Ammon's horn (tissue), 1 donor: Measurements from ENCODE around the gene MYOM1.

Source experiments
- DNase-seq: peaks from one replicate; pipeline ENCODE4 v3.0.0-alpha.2; 2016; ENCODE audit warnings: low spot score

MYOM1 gene

DNA sequence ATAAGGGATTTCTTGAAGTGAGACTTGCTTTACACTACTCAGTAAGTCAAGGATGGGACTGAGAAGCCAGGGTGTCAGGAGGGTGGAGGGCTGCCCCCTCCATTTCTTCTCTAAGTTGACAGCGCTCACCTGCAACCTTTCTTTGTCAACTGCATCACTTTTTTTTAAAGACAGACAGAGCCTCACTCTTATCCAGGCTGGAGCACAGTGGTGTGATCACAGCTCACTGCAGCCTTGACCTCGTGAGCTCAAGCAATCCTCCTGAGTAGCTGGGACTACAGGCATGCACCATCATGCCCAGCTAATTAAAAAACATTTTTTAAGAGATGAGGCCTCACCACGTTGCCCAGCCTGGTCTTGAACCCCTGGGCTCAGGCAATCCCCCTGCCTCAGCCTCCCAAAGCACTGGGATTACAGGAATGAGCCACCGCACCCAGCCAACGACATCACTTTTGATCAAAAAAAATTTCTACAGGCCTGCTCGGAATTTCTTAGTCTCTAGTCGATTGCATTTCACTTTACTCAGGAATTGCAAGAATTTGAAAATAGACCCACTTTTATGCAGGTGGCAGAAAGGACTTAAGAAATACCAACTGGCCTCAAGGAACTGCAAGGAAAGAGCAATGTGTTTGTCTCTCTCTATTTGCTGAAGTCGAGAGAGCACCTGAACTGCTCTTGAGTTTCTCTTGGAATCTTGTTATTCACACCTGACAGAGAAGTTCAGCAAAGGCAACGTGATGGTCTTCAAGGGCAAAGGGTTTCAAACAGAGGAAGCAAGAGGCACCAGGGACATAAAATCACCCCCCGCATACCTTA is 101.4 kb downstream of the MYOM1 start:
- DNase-seq: no peak

DNA sequence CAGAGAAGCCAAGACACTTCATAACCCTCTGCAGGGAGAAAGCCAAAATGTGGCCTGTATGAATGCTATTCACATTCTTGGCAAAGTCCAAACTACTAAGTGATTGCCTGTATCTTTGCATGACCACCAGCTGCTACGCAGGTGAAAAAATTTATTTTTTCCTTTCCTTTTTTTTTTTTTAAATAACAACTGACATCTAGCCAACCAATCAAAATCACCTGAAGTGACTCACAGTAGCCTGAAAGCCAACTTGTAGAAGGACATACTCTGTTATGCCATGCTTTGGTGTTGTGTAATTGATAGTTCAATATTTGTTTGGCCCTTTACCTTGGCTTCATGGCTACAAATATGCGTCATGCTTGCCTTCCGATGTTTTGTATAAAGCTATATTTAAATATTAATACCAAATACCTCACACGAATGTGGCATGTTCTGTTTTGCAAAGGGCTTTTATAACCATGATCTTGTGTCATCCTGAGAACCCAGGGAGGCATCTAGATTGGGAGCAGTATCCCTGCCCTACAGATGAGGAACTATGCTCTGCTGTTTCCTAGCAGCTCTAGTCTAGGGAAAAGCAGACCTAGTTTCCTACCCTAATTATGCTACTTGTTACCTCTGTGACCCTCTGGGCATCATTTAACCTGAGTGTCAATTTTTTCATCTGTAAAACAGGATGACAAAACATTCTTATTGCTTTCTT is 102.1 kb downstream of the MYOM1 start:
- no peak for DNase-seq

DNA sequence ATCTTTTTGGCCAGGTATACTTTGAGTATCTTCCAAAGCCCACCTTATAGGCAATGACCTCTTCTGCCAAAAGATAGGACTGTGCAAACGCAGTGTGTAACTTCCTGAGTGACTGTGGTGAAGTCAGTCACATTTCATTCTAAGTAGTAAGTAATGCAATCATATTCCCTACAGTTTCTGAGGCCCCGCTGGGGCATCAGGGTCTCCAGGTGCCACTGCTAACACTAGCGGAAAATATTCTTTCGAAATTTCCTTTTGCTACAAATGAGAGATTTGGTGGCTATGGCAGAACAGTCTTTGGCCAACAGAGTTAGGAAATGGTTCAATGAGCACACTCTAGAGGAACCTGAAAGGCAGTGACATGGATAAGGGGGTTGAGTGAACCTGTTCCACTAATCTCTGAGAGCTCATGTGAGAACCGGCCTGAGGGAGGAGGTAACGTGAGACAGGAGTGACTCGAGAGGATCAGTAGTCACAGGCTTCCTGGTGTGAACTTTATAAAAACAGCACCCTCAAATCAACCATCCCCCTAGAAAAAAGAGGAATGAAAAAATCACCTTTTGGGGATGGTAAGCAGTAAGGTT is 104.2 kb downstream of the MYOM1 start:
- DNase-seq: no peak

DNA sequence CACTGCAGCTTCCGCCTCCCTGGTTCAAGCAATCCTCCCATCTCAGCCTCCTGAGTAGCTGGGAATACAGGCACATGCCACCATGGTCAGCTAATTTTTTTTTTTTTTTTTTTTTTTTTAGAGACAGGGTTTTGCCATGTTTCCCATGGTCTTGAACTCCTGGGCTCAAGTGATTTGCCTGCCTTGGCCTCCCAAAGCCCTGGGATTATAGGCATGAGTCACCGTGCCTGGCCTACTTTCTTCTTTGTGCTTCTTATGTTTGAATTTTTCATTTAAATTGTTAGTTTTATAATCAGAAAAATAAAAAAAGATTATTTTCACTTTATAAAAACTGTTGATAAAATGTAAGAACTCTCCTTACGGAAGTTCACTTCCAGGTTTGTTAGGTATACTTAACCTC is 105.3 kb downstream of the MYOM1 start:
- no peak for DNase-seq

DNA sequence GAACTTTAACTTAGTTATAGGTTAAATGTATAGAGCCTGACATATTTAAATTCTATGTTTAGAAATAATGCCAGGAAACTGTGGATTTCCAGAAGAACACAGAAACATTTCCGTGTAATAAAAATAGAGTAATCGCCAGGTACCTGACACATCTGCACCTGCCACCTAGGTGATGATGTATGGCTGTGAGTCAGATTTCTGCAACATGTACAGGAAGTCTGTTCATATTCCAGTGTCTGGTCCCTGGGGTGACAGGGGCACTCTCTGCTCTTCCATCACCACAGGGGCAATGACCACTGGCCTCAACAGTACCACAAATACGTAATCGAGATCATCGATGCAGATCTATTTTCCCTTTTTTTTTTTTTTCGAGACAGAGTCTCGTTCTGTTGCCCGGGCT is 105.7 kb downstream of the MYOM1 start:
- no peak for DNase-seq

DNA sequence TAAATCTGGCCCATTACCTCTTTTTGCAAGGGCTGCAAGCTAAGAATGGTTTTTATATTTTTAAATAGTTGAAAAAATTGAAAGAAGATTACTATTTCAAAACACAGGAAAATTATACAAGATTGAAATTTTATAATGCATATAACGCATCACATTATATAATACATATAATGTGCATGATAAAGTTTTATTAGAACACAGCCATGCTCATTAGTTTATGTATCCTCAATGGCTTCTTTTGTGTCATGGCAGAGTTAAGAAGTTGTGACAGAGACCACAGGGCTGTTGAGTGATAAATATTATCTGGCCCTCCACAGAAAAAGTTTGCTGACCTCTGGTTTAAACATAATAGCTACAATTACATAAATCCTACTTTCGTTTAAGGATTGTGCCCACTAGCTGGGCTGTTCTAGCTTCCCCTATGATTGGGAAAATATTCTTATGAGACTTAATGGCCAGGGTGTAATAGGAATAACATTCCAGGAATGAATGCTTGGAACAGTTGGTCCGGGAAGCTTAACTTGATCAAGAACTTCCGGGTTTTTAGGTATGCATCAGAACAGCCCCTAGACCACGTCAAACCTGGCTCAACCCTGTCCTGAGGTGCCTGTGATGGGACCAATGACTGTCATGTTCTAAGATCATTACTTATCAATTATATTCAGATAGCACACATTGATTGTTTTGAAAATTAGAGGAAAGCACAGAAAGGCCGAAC is 108.1 kb downstream of the MYOM1 start:
- DNase-seq: no peak

DNA sequence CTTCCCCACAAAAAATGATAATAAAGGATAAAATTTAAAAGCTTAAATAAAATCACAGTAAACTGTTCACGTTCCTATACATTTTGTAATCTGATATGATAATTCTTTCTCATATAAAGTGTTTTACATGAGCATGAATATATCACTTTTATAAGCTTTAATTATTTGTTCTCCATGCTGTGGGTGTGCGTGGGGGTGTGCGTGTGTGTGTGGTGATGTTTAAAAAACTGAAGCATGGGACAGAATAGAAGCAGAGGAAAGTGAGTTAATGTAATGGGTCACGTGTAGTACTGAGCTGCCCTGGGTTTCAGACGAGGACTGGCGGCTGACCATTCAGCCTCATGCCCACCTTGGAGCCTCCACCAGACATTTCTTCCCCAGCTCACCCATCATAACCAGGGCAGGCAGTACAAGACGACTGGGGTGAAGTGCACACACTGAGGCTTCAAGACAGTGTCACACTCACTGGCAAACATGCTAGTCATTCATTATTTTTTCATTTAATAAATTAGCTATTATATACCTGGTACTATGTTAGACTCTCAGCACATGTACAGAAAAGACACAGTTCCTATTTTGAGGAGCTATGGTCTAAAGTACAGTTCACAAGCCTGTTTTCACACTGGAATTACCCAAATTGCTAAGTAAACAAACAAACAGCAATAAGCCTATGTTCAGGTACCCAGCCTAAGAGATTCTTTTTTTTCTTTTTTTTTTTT is 109.6 kb downstream of the MYOM1 start:
- no peak for DNase-seq

DNA sequence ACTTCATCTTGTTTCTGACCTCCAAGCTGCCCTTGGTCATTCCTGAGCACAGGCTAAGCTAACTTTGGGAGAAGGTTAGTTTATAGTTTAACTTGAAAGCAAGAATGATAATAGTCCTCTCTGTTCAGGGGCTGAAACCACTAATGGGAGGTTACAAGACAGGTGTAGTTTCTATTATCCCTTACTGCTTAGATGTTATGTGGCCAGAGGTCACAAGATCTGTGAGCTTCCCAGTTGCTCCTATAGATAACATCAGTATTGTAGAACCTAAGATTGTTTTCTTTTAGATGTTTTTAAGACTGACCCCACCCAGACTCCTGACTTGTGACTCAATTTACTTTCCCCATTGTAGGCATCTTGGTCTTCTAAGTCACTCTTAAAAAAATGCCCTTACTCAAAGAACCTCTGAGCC is 112.0 kb downstream of the MYOM1 start:
- no peak for DNase-seq

DNA sequence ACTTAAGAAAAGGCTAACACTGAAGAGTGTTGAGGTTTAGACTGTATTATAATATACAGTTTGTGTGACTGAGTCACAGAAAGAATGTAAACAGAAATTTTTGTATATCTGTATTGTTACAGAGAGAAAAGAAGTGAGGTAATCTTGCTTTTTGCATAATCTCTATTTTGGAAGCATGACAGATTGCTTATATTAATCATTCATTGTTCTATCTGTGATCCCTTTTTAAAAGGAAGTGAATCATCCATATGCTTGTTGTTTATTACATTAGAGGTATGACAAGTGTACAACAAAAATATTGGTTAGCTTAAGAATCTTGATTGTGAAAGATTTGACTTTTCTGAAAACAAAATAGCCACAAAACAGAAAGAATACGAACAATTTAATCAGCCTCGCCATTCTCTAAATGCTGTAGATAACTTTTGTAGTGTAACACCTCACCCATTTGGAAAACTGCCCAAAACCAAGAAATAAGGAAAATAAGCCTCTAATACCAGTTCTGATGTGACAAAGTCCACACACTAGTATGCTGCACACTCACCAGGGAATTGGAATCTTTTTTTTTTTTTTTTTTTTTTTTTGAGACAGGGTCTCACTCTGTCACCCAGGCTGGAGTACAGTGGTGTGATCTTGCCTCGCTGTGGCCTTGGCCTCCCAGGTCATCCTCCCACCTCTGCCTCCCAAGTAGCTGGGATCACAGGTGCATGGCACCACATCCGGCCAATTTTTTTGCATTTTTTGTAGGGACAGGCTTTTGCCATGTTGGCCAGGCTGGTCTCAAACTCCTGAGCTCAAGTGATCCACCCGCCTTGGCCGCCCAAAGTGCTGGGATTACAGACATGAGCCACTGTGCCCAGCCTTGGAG is 115.3 kb downstream of the MYOM1 start:
- no peak for DNase-seq

DNA sequence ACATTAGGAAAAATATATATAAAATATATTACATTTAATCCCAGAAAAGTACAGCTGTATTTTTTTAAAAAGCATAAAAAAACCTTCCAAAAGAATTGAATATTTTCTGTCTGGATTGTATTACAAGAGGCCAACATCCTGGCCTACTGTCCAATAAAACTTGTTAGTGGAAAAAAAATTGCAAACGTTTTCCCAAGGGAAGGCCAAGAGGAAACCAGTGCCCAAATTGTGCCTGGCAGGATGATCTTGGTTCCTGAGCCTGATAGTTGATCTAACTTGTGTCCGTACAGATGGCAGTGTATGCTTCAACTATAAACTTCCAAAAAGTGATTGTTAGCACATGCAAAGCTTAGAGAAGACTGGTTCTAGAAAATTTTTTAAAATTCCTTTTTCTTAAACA is 116.2 kb downstream of the MYOM1 start:
- no peak for DNase-seq

DNA sequence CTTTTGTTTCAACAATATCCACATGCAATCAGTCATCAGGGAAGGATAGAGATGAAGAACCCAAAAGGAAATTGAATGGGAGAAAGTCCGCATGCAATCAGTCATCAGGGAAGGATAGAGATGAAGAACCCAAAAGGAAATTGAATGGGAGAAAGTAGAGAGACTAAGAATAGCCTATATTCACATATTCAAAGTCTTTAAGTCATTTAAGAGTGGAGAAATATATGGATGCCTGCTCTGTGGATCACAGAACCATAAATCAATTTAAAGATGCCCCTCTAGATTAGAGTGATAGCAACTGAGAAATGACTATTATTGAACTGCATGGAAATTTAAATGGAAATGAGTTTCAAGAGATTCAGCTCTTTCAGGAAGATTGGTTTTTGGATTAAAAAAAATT is 116.8 kb downstream of the MYOM1 start:
- no peak for DNase-seq

DNA sequence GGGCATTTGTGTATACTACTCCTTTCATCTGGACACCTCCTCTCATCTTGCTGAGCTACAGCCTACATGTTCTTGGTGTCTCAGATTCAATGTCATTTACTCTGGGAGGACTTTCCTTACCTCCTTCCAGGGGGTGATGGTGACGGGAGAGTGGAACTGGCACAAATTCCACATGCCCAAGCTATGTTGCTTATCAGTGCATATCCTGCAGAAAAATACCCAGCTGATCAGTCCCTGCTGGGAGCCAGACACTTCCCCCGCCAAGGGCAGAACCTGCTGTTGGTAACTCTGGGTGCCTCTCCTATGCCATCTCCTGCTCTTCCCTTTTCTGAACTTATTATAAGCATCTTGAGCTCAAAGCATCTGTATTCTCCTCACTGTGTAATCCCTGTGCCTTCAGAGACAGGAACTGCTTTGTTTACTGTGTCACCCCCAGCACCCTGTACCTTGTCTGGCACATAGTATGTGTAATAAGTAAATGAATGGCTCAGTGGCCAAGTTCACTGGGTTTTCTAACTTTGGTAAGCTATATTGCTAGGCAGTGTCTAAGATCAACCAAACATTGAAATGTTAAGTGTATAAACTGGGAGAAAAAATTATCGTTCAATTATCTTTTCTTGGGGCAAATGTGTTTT is 119.2 kb downstream of the MYOM1 start:
- DNase-seq: no peak

DNA sequence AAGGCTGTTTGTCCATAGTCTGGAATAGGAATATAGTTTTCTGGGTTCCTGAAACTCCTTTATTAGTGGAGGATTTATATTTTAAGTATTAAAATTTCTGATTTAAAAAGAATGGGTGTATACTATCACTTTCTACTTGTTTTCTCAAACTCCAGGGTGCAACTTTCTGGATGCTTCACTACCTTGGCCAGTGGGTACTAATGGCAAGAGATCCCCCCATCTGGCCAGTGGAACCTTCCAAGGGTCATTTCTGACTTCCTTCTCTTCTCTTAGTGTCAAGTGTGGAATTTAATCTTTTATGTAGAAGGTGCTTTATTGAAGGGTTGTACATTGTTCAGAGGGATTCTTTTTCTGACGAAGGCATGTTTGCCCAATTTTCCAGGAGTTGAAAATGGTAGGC is 120.4 kb downstream of the MYOM1 start:
- DNase-seq: no peak

DNA sequence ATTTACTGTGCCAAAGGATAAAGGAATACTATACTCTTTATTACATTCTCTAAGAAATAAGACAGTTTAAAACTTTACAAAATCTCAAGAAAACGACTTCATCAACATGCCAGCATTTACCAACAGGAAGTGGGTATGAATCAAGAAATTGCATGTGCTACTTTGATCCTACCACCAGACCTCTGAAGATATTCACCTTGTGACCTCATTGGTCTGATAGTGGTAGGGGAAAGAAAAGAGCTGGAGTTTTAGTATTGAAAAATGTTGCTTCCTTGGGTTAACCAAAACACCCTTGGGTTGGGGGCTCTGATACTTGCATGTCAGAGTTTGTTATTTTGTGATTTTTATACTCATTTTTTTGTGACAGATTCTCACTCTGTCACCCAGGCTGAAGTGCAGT is 122.7 kb downstream of the MYOM1 start:
- DNase-seq: no peak

DNA sequence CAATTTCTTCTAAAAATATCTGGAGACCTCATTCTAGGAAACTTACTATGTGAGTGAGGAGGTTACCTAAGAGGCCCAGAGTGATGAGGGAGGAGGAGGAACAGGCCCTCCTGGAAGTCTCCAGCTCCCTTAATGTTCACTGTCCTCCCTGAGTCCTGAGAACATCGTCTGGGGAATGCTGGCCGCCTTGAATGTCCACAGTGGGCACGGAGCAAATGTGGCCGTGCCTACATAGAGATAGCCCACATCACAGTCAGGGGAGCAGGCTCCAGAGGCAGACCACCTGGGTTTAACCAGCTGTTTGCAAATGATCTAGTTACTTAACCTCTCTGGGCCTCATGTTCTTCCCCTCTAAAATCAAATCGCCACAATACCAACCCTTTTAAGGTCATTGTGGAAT is 123.8 kb downstream of the MYOM1 start:
- no peak for DNase-seq

DNA sequence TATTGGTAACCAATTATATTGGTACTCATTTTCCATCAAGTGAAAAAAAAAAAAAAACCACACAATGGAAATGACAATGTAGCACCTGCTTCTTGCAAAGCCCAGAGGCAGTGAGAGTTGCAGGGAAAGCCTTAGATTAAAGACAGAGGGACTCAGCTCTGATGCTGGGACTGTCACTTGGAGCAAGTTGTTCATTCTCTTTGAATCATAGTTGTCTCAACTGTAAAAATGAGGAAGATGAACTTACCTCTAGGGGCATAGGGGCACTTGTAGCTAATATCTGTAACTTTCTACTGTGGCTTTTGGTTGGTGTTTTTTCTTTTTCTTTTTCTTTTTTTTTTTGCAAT is 125.5 kb downstream of the MYOM1 start:
- DNase-seq: no peak

DNA sequence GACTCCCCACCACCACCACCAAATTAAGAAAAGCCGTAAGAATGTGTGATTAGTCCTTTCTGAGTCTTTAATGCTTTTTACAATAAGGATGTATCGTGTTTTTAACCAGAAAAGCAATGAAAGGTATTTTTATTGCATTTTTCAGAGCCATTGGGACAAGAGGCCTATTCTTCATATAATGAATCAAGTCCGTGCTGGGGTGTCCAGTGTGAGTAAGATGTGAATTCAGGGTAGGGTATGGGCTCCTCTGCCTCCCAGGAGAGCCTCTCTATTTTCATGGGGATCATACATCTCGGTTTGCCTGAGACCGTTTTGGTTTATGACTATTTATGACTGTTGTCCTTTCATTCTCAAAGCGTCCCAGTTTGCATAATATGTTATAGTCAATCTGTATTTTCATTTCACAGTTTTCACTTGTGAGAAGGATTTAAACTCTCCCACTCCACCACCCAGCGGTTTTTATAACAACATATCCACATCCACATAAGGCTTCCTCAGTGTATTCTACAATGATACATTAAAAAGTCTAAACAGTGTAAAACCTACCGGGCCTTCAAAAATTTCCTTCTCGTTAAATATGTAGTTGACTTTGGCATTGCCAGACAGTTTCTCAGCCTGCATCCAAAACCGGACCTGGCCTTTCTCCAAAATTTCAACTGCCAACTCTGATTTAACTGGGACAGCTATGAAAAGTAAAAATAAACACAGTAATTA is 126.0 kb downstream of the MYOM1 start:
- no peak for DNase-seq

DNA sequence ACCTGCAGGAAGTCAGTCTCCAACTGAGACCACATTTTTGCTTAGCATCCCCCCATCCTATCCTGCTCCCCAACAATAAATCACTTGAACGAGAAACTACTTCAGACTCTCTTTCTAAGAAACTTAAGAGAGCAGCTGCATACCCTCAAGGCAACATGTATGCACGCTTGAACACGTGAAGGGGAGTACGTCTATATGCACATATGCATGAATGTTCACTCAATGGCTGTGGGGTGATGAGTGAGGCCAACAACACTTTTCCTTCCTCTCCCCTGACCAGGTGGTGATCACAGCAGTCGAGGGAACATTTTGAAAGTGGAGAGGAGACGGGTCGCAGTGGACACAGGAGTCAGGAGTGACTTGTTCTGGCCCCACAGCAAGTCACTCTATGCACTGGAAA is 127.0 kb downstream of the MYOM1 start:
- no peak for DNase-seq

DNA sequence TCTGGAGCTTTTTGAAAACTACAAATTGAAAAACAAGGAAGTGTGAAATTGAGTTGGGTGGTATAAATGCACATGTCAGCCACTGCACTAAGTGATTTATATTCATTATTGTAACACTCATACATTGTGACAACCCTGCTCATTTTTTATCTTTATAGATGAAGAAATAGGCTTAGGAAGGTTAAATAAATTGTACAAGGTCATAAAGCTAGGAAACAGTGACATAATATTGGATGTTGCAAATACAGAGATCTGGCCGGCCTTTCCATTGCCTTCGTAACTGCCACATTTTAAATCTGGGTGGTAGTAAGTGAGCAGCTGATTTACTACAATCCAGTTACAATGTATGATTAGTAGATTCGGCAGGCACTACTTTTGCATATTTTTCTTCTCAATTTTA is 130.2 kb downstream of the MYOM1 start:
- no peak for DNase-seq

DNA sequence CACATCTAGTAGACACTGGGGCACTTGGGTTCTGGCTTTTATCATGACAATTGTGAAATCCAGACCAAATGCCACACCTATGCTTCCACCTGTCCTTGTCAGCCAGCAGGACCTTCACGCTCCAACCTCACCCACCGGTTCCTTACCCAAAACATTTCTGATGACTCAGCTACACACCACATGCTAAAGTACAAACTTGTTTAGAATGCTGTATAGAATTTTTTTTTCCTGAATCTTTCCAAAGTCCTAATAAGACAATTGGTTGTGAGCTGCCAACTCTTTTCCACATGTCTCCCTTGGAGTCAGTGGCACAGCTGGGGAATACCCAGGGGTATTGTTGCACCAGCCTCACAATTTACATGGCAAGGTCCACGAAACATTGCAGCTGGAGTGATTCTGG is 131.3 kb downstream of the MYOM1 start:
- DNase-seq: no peak
